Fibroblast of the conjunctiva (primary cell): ENCODE results near the gene PDGFC.
A peak's percentile ranks its signal among the peaks of the same experiment; 100 is the strongest.

ENCODE experiments used
- DNase-seq: peaks from one replicate; pipeline ENCODE4 v3.0.0-alpha.2; 2010; ENCODE audit warnings: low read depth

PDGFC gene

DNA sequence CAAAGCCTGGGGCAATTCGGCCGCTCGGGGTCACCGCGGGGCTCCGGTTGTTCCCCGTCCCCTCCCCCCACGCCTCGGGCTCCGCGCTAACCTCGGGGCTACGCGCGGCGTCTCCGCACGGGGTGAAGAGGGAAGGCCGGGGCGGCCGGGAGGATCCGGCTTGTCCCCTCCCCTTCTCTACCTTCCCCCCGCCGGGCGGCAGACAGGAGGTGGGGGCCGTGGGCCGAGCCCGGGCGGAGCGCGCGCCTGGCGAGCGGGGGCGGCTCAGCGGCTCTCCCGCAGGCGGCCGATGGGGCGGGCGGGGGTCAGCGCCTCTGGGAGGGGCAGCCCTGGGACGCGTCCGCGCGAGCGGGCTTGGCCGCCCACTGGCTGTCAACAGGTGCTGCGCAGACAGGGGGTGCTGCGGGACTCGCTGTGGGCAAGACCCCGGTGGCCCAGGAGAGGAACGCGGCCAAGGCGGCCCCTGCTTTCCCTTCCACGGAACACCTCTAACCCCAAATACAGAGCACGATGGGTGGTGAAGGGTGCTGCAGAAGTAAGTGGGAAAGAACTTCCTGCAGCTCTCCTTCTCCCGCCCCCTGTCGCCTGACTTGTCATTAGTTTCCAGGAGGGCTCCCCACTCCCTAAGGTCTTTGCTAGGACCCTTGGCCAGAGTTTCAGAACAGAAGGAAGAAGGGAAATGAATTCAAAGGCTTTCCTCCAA is at the start of gene PDGFC:
Gene PDGFC (minus strand): TSS at position 124 of the 703 bp plus-strand sequence. CDS start 896 bp downstream, outside the sequence.
- no peak for DNase-seq

GRCh38 chr4:157020882-157021281 is 49.3 kb upstream of the PDGFC start:
- no peak for DNase-seq

- no peak for DNase-seq
Measured at GRCh38 chr4:157018920-157019490, 47.4 kb upstream of the PDGFC start.

GRCh38 chr4:157014621-157015591 is 43.3 kb upstream of the PDGFC start:
- DNase-seq: peak; percentile 69

DNA sequence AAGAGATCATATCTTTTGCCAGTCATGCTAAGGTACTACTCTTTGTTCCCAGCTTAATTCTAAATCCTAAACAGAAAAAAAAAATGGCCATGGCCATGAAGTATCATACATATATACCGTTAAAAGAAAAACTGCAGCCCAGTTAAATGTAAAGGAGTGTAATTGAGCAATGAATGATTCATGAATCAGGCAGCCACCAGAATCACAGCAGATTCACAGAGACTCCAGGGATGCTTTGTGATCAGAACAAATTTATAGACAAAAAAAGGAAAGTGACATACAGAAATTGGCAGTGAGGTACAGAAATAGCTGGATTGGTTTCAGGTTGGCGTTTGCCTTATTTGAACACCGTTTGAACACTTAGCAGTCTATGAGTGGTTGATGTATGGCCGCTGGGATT is 42.1 kb upstream of the PDGFC start:
- DNase-seq: no peak

GRCh38 chr4:157012781-157013180 is 41.2 kb upstream of the PDGFC start:
- no peak for DNase-seq

DNA sequence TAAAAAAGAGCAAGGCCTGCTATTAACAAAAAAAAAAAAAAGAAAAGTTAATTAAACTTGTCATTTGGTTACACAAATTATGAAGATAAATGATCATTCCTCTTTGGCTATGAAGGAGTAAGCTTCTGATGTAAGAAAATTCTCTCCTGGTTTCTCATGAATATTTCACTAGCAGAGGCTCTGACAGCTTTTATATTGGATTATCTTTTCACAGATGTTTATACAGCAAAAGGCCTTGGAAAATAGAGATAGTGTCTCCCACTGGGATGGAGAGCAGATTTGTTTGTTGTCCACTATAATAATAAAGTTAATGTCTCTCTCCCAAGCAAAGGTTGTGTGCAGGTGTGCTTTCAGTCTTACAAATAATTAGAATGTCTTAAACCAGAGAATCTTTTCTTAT is 40.7 kb upstream of the PDGFC start:
- DNase-seq: no peak

DNA sequence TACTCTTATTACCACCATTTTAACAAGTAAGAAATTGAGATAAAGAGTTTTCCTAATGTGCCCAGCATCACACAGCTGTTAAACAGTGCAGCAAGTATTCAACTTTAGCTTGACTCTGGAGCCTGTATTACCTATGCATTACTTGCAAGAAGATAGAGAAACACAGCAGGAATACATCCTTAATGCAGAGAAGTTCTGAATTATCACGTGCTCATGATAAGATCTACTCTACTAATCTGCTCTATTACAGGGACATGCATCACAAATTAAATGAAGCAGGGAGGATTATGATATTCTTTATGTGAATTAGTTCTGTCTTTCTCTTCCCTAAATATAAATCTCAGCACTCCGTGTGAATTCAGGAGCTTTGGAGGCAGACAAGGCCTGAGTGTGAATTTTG is 39.0 kb upstream of the PDGFC start:
- DNase-seq: no peak

DNA sequence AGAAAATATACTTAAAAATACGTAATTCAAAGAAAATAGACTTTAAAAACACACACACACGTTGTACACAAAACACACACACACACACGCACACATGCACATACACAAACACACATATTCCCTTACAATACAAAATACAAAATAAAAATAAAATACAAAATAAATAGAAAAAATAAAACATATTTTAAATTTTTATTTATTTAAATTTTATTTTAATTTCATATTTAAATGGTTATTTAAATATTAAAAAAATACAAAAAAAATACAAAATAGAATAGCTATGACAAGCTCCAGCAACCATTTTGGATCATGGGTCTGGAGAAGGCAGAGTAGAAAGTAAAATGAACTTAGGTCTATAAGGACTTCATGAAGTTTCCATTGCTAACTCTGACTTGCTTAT is 34.2 kb upstream of the PDGFC start:
- DNase-seq: no peak

- DNase-seq: no peak
Measured at GRCh38 chr4:157005193-157005592, 33.6 kb upstream of the PDGFC start.

GRCh38 chr4:157004279-157005161 is 32.9 kb upstream of the PDGFC start:
- no peak for DNase-seq

GRCh38 chr4:156999175-156999517 is 27.5 kb upstream of the PDGFC start:
- DNase-seq: peak; percentile 95

- no peak for DNase-seq
Measured at GRCh38 chr4:156998500-156999174, 27.0 kb upstream of the PDGFC start.

DNA sequence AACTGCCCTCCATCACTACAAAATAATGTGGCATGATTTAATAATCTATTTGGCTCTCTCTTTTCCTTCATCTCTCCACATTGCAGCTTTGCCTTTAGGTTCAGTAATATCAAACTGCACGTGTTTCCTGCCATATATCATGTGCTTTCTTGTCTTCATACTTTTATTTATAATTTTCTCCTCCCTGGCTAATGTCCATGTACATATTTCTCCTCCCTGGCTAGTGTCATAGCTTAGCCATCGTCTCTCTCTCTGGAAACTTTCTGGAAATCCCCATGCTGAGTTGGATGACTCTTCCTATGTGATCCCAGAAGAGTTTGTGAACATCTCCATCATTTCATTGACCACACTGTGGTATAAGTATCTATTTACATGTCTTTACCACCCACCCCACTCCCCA is 21.3 kb upstream of the PDGFC start:
- no peak for DNase-seq

GRCh38 chr4:156991161-156991560 is 19.6 kb upstream of the PDGFC start:
- no peak for DNase-seq

DNA sequence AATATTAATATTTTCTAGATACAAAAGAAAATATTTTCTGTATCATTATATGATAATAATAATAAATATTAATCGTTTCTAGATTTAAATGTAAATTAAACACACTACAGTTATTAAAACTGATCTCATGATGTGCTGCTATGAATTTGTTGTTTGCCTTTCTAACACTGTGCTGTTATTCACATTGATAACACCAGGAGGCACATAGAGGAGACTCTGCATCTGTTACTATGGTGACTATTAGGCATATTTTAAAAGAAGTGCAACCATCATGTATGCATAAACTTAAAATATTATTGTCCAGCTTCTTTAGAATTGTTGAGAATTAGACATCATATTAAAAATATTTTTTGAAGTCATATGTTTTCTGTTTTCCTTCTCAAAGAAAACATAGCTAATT is 11.8 kb upstream of the PDGFC start:
- no peak for DNase-seq

DNA sequence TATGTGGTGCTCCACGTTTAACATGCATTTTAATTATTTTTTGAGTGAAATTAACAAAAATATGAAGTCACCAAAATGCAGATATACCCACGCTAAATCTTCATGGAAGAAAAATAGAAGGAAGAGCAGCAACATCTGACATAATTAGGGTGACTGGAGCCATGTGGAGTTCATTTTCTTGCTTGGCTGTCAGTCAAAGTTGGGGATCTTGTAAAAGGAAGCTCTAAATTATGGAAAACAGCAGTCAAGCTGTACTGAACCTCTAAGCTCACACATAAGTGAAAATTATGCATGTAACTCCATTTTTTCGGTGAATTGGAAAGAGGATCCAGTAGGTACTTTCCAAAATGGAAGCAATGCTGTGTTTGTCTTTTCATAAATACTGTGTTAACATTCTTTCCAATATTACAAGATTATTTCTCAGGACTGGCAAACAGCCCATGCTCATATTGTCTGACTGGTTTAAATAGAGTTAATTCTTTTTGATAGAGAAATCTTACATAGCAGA is 9.7 kb upstream of the PDGFC start:
- DNase-seq: no peak

- peak; percentile 79 for DNase-seq
Measured at GRCh38 chr4:156977435-156978160, 6.0 kb upstream of the PDGFC start.

DNA sequence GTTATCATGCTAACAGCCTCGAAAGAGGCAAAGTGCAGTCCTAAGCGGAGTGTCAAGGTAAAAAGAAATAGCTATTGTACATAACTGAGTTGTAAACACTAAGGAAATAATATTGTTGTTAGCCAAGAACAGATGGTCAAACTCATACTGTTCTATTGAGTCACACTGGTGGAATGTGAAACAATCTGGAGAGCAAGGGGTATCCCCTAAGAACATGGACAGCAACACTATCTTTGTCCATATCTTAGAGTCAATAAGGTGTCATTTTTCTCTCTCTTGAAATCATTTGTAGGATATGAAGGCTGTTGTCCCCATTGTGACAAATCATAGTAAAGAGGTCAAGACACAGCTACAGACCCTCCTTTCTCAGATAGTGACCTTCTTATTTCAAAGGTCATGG is 4.5 kb upstream of the PDGFC start:
- DNase-seq: peak; percentile 56

DNA sequence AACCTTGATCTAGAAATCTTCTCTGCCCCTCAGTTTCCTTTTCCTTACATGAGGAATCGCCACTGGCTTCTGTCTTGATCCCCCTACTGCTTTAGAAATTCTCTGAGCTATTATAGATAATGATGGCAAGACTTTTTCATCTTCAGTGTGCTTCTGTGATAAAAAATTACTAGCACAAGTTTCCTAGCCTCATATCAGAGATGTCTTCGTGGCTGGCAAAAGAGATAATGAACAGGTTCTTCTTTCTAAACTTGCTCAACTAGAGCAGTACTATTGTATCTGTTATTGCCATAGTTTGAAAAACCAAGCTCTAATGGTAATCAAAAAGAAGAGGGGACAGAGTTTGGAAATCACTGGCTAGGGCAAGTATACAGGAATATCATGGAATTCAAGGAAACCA is 4.1 kb upstream of the PDGFC start:
- DNase-seq: no peak
